Naive thymus-derived CD4-positive, alpha-beta T cell (primary cell): ENCODE measurements around the gene RUSC1. TPM values are rescaled to one million over a fixed set of nuclear protein-coding genes. Genes with fewer than 3 reads are reported as not detected.

Source experiments
- ATAC-seq: fragments of 150-1000 bp; cut with Tn5 transposase; 2 replicates; pipeline ENCODE4 v1.10.0; 2021; ENCODE audit warnings: mild to moderate bottlenecking, moderate library complexity
- CTCF ChIA-PET: fragments of 350-600 bp; sonication (Branson Sonifier 250); formaldehyde crosslinking; loops from one replicate; lab custom pipeline; 2021; ENCODE audit warnings: antibody characterized with exemption; lab: Charles Lee
- POLR2A ChIA-PET: fragments of 350-600 bp; sonication (Branson Sonifier 250); formaldehyde crosslinking; loops from one replicate; lab custom pipeline; 2021; ENCODE audit warnings: antibody characterized with exemption, inconsistent platforms; lab: Charles Lee
- DNase-seq, 9 donors: peaks; one replicate each; pipeline versions ENCODE4 v3.0.0 to v3.0.0-alpha.2; 2020 to 2022; ENCODE audit warnings: mixed read lengths in 1 of 9
- H3K27ac ChIP-seq: one replicate; pipeline ENCODE4 v1.7.0; 2013; ENCODE audit warnings: mild to moderate bottlenecking, low read depth, low read length, moderate library complexity
- H3K27me3 ChIP-seq, 2 donors: one replicate each; pipeline ENCODE4 v1.7.0; 2013; ENCODE audit warnings: low read length in 2 of 2, mild to moderate bottlenecking in 2 of 2, moderate library complexity in 2 of 2; ENCODE audit not compliant: control insufficient read depth in 2 of 2, insufficient read depth in 2 of 2
- H3K36me3 ChIP-seq, 3 experiments: 1 replicate in 2 of 3; 2 replicates in 1 of 3; pipeline ENCODE4 v1.7.0; 2013; ENCODE audit warnings: low read length in 3 of 3, mild to moderate bottlenecking in 3 of 3, moderate library complexity in 1 of 3; ENCODE audit not compliant: insufficient read depth in 3 of 3, control insufficient read depth in 2 of 3
- H3K4me1 ChIP-seq, 2 donors: one replicate each; pipeline ENCODE4 v1.7.0; 2013; ENCODE audit warnings: low read length in 2 of 2, mild to moderate bottlenecking in 2 of 2, moderate library complexity in 1 of 2; ENCODE audit not compliant: control insufficient read depth in 2 of 2, insufficient read depth in 2 of 2
- H3K4me3 ChIP-seq: 2 replicates; pipeline ENCODE4 v1.7.0; 2013; ENCODE audit warnings: mild to moderate bottlenecking, low read length
- H3K9me3 ChIP-seq, 3 experiments: 1 replicate in 2 of 3; 2 replicates in 1 of 3; pipeline ENCODE4 v1.7.0; 2013; ENCODE audit warnings: low read length in 3 of 3; ENCODE audit not compliant: control insufficient read depth in 2 of 3
- H3K27ac Mint-ChIP-seq, 9 donors: one replicate each; pipeline ENCODE4 v1.8.0; 2020 to 2022; ENCODE audit warnings: mixed read lengths in 9 of 9, mild to moderate bottlenecking in 8 of 9, moderate library complexity in 5 of 9, inconsistent platforms in 2 of 9
- H3K27me3 Mint-ChIP-seq, 5 donors: one replicate each; pipeline ENCODE4 v1.8.0; 2021 to 2022; ENCODE audit warnings: mixed read lengths in 5 of 5, mild to moderate bottlenecking in 1 of 5
- H3K36me3 Mint-ChIP-seq, 5 donors: one replicate each; pipeline ENCODE4 v1.8.0; 2020 to 2022; ENCODE audit warnings: mixed read lengths in 5 of 5, mild to moderate bottlenecking in 3 of 5, inconsistent platforms in 1 of 5
- H3K4me1 Mint-ChIP-seq, 7 donors: one replicate each; pipeline ENCODE4 v1.8.0; 2020 to 2022; ENCODE audit warnings: mixed read lengths in 7 of 7, mild to moderate bottlenecking in 3 of 7, inconsistent platforms in 1 of 7
- H3K4me3 Mint-ChIP-seq, 10 donors: one replicate each; pipeline ENCODE4 v1.8.0; 2020 to 2022; ENCODE audit warnings: mild to moderate bottlenecking in 10 of 10, mixed read lengths in 10 of 10, moderate library complexity in 6 of 10, inconsistent platforms in 2 of 10
- H3K9me3 Mint-ChIP-seq, 11 donors: one replicate each; pipeline ENCODE4 v1.8.0; 2020 to 2022; ENCODE audit warnings: mixed read lengths in 11 of 11, mild to moderate bottlenecking in 4 of 11, inconsistent platforms in 1 of 11, moderate library complexity in 1 of 11
- intact Hi-C, 2 donors: fragments of 100-400 bp; cut with micrococcal nuclease; formaldehyde crosslinking; loops; one replicate each; pipeline ENCODE4 v1.15.1; 2023
- polyA plus RNA-seq, 2 donors: library from polyadenylated mRNA; unstranded; fragments of 300-500 nt; fragmentation: Illumina TruSeq; gene quantifications; one replicate each; pipeline ENCODE4 v1.2.3, GENCODE V29; 2021
- total RNA-seq, 6 experiments: library from RNA in 5 of 6; stranded (reverse) in 5 of 6; gene quantifications; 1 replicate in 5 of 6; 2 replicates in 1 of 6; pipeline ENCODE4 v1.2.3 and lab custom pipeline; 2021 to 2026

Gene RUSC1
- total and polyA plus RNA-seq, 7 experiments from 2014 or later, result 6.8 to 26.8 (median 15.4) TPM

DNA sequence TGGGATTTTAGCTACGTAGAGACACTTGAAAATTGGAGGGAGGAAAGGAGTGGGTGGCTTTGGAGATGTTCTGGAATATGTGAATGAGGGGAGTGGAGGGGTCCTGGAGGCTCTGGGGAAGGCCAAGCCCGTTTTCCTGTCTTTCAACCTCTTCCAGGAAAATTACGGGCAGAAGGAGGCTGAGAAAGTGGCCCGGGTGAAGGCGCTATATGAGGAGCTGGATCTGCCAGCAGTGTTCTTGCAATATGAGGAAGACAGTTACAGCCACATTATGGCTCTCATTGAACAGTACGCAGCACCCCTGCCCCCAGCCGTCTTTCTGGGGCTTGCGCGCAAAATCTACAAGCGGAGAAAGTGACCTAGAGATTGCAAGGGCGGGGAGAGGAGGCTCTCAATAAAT, 442 bp upstream of the RUSC1 start:
- Mint-ChIP-seq H3K27ac (peak overlapping the region in 8 of 9 donors; percentile 13 to 62 (median 46)), H3K9me3 (no peaks in the 10 kb centered on the region), H3K4me3 (peak overlapping the region; percentile 68 to 91 (median 80)), H3K4me1 (peaks cover 18 to 39% (median 23%) of the 10 kb centered on the region in 7 donors), H3K36me3 (peaks cover 0 to 12% (median 0%) of the 10 kb centered on the region in 5 donors), H3K27me3 (no peaks in the 10 kb centered on the region)
- Histone ChIP-seq H3K4me1 (peaks cover 0 to 12% of the 10 kb centered on the region in 2 donors), H3K27me3 (no peaks in the 10 kb centered on the region), H3K9me3 (no peaks in the 10 kb centered on the region), H3K4me3 (peak overlapping the region; percentile 51), H3K27ac (no peak overlapping the region), H3K36me3 (peaks cover 0 to 4% (median 0%) of the 10 kb centered on the region in 3 experiments)
- ChIA-PET CTCF (interaction anchor here (1.0 to 9.4 kb wide), 4 partner anchors 8 to 70 kb away, joined by 3 to 105 read pairs (median 7); partner anchors contain the start of gene FDPS), POLR2A (interaction anchor here (0.5 to 1.2 kb wide), 7 partner anchors 42 to 123 kb away, joined by 3 to 4 read pairs (median 3); partner anchors contain the start of gene SCAMP3)
- intact Hi-C loops, result loop anchor here (5.0 to 10.0 kb wide), 9 partner anchors 128 to 732 kb away; partner anchors contain the start of genes RIT1 (in 2 of the 2), ASH1L (in 1 of the 2), CKS1B (in 1 of the 2) and KRTCAP2 (in 1 of the 2)
- DNase-seq, result no peak
- ATAC-seq, result no peak

DNA sequence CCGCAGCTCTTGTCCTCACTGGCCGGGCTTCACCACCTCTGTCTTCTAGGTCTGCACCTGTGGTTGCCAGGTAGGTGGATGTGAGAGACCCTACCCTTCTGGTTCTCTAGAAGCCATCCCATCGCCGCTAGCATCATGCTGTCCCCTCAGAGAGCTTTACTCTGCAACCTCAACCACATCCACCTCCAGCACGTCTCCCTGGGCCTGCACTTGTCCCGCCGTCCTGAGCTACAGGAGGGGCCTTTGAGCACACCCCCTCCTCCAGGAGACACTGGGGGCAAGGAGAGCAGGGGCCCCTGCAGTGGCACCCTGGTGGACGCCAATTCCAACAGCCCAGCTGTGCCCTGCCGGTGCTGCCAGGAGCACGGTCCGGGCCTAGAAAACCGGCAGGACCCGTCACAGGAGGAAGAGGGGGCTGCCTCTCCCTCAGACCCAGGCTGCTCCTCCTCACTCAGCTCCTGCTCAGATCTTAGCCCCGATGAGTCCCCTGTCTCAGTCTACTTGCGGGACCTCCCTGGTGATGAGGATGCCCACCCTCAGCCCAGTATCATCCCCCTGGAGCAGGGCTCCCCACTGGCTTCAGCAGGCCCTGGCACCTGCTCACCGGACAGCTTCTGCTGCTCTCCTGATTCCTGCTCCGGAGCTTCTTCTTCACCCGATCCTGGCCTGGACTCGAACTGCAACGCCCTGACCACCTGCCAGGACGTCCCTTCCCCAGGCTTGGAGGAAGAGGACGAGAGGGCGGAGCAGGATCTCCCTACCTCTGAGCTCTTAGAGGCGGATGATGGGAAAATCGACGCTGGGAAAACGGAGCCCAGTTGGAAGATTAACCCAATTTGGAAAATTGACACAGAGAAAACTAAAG, 1.2 kb downstream of the RUSC1 start:
- Histone ChIP-seq H3K27me3 (no peaks in the 10 kb centered on the region), H3K27ac (no peak overlapping the region), H3K9me3 (no peaks in the 10 kb centered on the region), H3K4me1 (peaks cover 0 to 12% of the 10 kb centered on the region in 2 donors), H3K4me3 (no peak overlapping the region), H3K36me3 (peaks cover 0 to 4% (median 0%) of the 10 kb centered on the region in 3 experiments)
- no peak for DNase-seq
- no peaks in the 10 kb centered on the region for H3K27me3 Mint-ChIP-seq
- CTCF ChIA-PET, result interaction anchor here (0.6 to 9.4 kb wide), 10 partner anchors 9 to 543 kb away, joined by 3 to 105 read pairs (median 4); partner anchors contain the start of gene FDPS
- H3K4me1 Mint-ChIP-seq, result peaks cover 24 to 41% (median 31%) of the 10 kb centered on the region in 7 donors
- peak overlapping the region in 3 of 9 donors; percentile 17 to 56 (median 51) for H3K27ac Mint-ChIP-seq
- POLR2A ChIA-PET, result interaction anchor here (0.6 to 3.9 kb wide), 9 partner anchors 14 to 1324 kb away, joined by 3 to 18 read pairs (median 4); partner anchors contain the start of genes CLK2, FDPS and SCAMP3
- no peak for ATAC-seq
- H3K9me3 Mint-ChIP-seq, result no peaks in the 10 kb centered on the region
- peak overlapping the region; percentile 74 to 91 (median 76) for H3K4me3 Mint-ChIP-seq
- H3K36me3 Mint-ChIP-seq, result peaks cover 0 to 12% (median 0%) of the 10 kb centered on the region in 5 donors
- intact Hi-C loops, result loop anchor here (2.0 to 10.0 kb wide), 10 partner anchors 130 to 1017 kb away; partner anchors contain the start of genes RIT1 (in 2 of the 2), ASH1L (in 1 of the 2), CCT3 (in 1 of the 2) and CKS1B (in 1 of the 2)

DNA sequence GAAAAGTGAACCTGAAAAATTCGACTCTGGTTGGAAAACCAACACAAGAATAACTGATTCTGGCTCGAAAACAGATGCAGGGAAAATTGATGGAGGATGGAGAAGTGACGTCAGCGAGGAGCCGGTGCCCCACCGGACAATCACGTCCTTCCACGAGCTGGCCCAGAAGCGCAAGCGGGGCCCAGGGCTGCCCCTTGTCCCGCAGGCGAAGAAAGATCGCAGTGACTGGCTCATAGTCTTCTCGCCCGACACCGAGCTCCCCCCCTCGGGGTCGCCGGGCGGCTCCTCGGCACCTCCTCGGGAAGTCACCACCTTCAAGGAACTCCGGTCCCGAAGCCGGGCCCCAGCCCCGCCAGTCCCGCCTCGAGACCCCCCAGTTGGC, 1.9 kb downstream of the RUSC1 start:
- DNase-seq (no peak), ATAC-seq (no peak)
- H3K4me1 Mint-ChIP-seq, result peaks cover 24 to 39% (median 31%) of the 10 kb centered on the region in 7 donors
- Histone ChIP-seq H3K27me3 (no peaks in the 10 kb centered on the region), H3K9me3 (no peaks in the 10 kb centered on the region), H3K4me3 (no peak overlapping the region), H3K4me1 (peaks cover 0 to 12% of the 10 kb centered on the region in 2 donors), H3K36me3 (peaks cover 0 to 4% (median 0%) of the 10 kb centered on the region in 3 experiments), H3K27ac (no peak overlapping the region)
- no peaks in the 10 kb centered on the region for H3K27me3 Mint-ChIP-seq
- intact Hi-C loops, result loop anchor here (2.0 to 10.0 kb wide), 10 partner anchors 130 to 1016 kb away; partner anchors contain the start of genes RIT1 (in 2 of the 2), ASH1L (in 1 of the 2), CCT3 (in 1 of the 2) and CKS1B (in 1 of the 2)
- POLR2A ChIA-PET, result interaction anchor here (0.6 to 3.9 kb wide), 9 partner anchors 15 to 1324 kb away, joined by 3 to 18 read pairs (median 11); partner anchors contain the start of genes CLK2, FDPS and SCAMP3
- H3K9me3 Mint-ChIP-seq, result no peaks in the 10 kb centered on the region
- CTCF ChIA-PET, result interaction anchor here (0.6 to 9.4 kb wide), 11 partner anchors 10 to 542 kb away, joined by 3 to 105 read pairs (median 4); partner anchors contain the start of gene FDPS
- peaks cover 0 to 12% (median 0%) of the 10 kb centered on the region in 5 donors for H3K36me3 Mint-ChIP-seq
- H3K4me3 Mint-ChIP-seq, result peak overlapping the region; percentile 74 to 91 (median 76)
- peak overlapping the region in 1 of 9 donors; percentile 51 for H3K27ac Mint-ChIP-seq

DNA sequence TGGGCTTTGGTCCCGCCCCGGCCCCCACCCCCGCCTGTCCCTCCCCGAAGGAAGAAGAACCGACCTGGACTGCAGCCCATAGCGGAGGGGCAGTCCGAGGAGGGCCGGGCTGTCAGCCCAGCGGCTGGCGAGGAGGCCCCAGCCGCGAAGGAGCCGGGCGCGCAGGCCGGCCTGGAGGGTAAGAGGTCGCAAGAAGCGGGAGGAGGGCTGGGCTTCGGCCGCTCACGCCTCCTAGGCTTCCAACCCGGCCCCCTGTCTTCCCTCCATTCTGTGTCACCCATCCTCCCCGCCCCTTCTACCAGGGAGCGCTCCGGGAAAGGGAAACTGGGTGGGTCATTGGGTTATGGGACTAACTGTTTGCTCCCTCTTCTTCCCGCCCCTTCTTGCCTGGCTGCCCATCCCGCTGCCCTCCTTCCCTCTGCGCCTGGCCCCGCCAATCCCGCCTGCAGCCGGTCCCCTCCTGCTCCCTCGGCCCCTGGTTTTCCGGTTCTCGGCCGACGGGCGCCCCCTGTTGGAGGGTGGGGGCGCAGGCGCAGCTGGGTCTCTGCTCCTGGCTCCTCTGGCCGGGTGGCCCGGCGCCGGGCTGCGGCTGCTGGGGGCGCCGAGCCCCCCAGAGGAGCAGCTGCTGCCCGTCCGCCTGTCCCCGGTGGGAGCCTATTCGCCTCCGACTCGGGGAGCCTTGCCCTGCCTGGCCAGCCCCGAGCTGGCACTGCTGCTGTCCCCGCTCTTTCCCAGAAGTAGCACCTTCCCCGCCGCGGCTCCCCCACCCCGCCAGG, 2.4 kb downstream of the RUSC1 start:
- Histone ChIP-seq H3K27me3 (no peaks in the 10 kb centered on the region), H3K4me1 (peaks cover 0 to 12% of the 10 kb centered on the region in 2 donors), H3K27ac (peak overlapping the region; percentile 90), H3K9me3 (no peaks in the 10 kb centered on the region), H3K36me3 (peaks cover 0 to 7% (median 0%) of the 10 kb centered on the region in 3 experiments), H3K4me3 (peak overlapping the region; percentile 100)
- Mint-ChIP-seq H3K36me3 (peaks cover 0 to 9% (median 0%) of the 10 kb centered on the region in 5 donors), H3K4me3 (peak overlapping the region; percentile 80 to 91 (median 89)), H3K27me3 (no peaks in the 10 kb centered on the region), H3K4me1 (peaks cover 24 to 40% (median 31%) of the 10 kb centered on the region in 7 donors), H3K27ac (peak overlapping the region in 5 of 9 donors; percentile 8 to 86 (median 85)), H3K9me3 (no peaks in the 10 kb centered on the region)
- CTCF ChIA-PET, result interaction anchor here (0.6 to 9.4 kb wide), 15 partner anchors 9 to 542 kb away, joined by 3 to 105 read pairs (median 4); partner anchors contain the start of genes ENTREP3 and FDPS
- peak; percentile 72 to 94 (median 85) for DNase-seq
- POLR2A ChIA-PET, result interaction anchor here (0.6 to 3.9 kb wide), 17 partner anchors 13 to 1401 kb away, joined by 3 to 18 read pairs (median 5); partner anchors contain the start of genes ASH1L, CLK2, FDPS and SCAMP3
- ATAC-seq, result peak; percentile 71
- intact Hi-C loops, result loop anchor here (1.0 to 10.0 kb wide), 17 partner anchors 15 to 1016 kb away; partner anchors contain the start of genes ASH1L (in 2 of the 2), CLK2 (in 2 of the 2), FDPS (in 2 of the 2) and HCN3 (in 2 of the 2)

DNA sequence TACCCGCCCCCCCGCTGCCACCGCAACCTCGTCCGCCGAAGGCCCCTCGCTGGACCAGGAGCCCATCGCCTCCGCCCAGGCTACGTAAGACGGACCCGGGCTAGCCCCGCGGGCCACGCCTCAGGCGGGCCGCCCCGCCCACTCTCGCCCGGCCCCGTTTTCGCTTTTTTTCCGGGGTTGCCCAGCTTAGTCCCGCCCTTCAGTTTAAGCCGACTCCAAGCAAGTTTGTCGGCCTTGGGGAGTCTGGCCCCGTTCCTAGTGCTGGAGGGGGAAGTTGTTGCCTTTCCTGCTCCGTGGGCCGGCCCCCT, 3.0 kb downstream of the RUSC1 start:
- H3K9me3 ChIP-seq, result no peaks in the 10 kb centered on the region
- Mint-ChIP-seq H3K9me3 (no peaks in the 10 kb centered on the region), H3K27ac (peak overlapping the region in 7 of 9 donors; percentile 44 to 86 (median 73)), H3K27me3 (no peaks in the 10 kb centered on the region), H3K4me1 (peaks cover 24 to 40% (median 31%) of the 10 kb centered on the region in 7 donors), H3K36me3 (peaks cover 0 to 6% (median 0%) of the 10 kb centered on the region in 5 donors), H3K4me3 (peak overlapping the region; percentile 80 to 91 (median 89))
- intact Hi-C loops, result loop anchor here (1.0 to 10.0 kb wide), 21 partner anchors 15 to 1015 kb away; partner anchors contain the start of genes ASH1L (in 2 of the 2), CLK2 (in 2 of the 2), FDPS (in 2 of the 2) and HCN3 (in 2 of the 2)
- H3K36me3 ChIP-seq, result peaks cover 0 to 8% (median 0%) of the 10 kb centered on the region in 3 experiments
- peaks cover 0 to 12% of the 10 kb centered on the region in 2 donors for H3K4me1 ChIP-seq
- peak; percentile 78 for ATAC-seq
- no peaks in the 10 kb centered on the region for H3K27me3 ChIP-seq
- peak overlapping the region; percentile 100 for H3K4me3 ChIP-seq
- ChIA-PET POLR2A (interaction anchor here (0.6 to 3.9 kb wide), 15 partner anchors 14 to 239 kb away, joined by 3 to 18 read pairs (median 5); partner anchors contain the start of genes ASH1L, CLK2, FDPS and SCAMP3), CTCF (interaction anchor here (1.0 to 9.4 kb wide), 9 partner anchors 8 to 80 kb away, joined by 4 to 105 read pairs (median 5); partner anchors contain the start of gene ENTREP3)
- DNase-seq, result peak; percentile 47 to 87 (median 66)
- peak overlapping the region; percentile 90 for H3K27ac ChIP-seq
